ENCODE measurements around the gene PIH1D2. TPM values are rescaled to one million over a fixed set of nuclear protein-coding genes. Genes with fewer than 3 reads are reported as not detected.

PIH1D2 gene
- total and polyA plus RNA-seq, 2 of the 8 experiments (the other 6 are each of a cell fraction or from before 2014, with no cell fraction given), result 0.53 to 0.73 TPM

DNA sequence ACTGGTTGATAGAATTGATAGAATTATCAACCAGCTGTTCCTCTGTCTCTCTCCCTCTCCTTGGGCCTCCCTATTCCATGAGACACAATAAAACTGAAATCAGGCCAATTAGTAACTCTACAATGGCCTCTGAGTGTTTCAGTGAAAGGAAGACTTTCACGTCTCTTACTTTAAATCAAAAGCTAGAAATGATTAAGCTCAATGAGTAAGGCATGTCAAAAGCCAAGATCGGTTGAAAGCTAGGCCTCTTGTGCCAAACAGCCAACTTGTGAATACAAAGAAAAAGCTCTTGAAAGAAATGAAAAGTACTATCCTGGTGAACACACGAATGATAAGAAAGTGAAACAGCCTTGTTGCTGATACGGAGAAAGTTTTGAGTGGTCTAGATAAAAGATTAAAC lies 16.6 kb downstream of the PIH1D2 start:
- H2BK120ac ChIP-seq (replicated peaks; ENCODE audit: low read depth, low read length), result no peak overlapping the region
- no peak overlapping the region for H3K23ac ChIP-seq (ENCODE audit: insufficient read length)
- no peaks in the 10 kb centered on the region for H3K9me3 ChIP-seq (ENCODE audit: insufficient read depth in 2 of 2, low read depth in 1 of 2, low read length in 1 of 2)
- no peaks in the 10 kb centered on the region for H3K27me3 ChIP-seq (replicated peaks in 1 of 4; ENCODE audit: control insufficient read depth in 3 of 4, extremely low read depth in 1 of 4, insufficient read depth in 3 of 4, low read length in 3 of 4)
- H4K91ac ChIP-seq (replicated peaks; ENCODE audit: insufficient read length, low read length), result no peak overlapping the region
- no peak for TF ChIP-seq GTF2F1 (IDR thresholded peaks at IDR 0.05; ENCODE audit: borderline replicate concordance, low read depth, low read length)
- no peak for TF ChIP-seq BRCA1 (IDR thresholded peaks at IDR 0.05; ENCODE audit: low read depth, low read length)
- no peak overlapping the region for H2BK20ac ChIP-seq (ENCODE audit: low read length)
- H3K4ac ChIP-seq (replicated peaks; ENCODE audit: insufficient read length, low read depth, low read length), result no peak overlapping the region
- DNase-seq (ENCODE audit: low read depth in 1 of 2, low spot score in 2 of 2) (no peak), FAIRE-seq (no peak)
- no peak overlapping the region for H2BK15ac ChIP-seq (ENCODE audit: low read length)
- H3K79me1 ChIP-seq (ENCODE audit: low read depth, low read length), result no peaks in the 10 kb centered on the region
- no peak overlapping the region for H2BK12ac ChIP-seq (ENCODE audit: low read depth, low read length)
- H2AK5ac ChIP-seq (ENCODE audit: low read depth, low read length), result no peak overlapping the region
- no peak overlapping the region for H3K56ac ChIP-seq (replicated peaks; ENCODE audit: insufficient read length, low read depth, low read length)
- 77% methylated on average over 4 of the region's 4 CpGs; no CpG with 5 or more reads in 1 of the 2 experiments for WGBS, 2 experiments (ENCODE audit: extremely low coverage in 1 of 2, insufficient coverage in 1 of 2, insufficient read length in 1 of 2, insufficient replicate concordance in 2 of 2, low coverage in 1 of 2, low lambda C conversion rate in 2 of 2, missing lambda C conversion rate in 1 of 2)
- no peak overlapping the region for H3K4me3 ChIP-seq (ENCODE audit: extremely low read depth in 1 of 4, insufficient read depth in 2 of 4, low read depth in 3 of 4, low read length in 4 of 4)
- no peaks in the 10 kb centered on the region for H3K4me1 ChIP-seq (replicated peaks in 1 of 4; ENCODE audit: control insufficient read depth in 3 of 4, insufficient read depth in 4 of 4, low read length in 3 of 4)
- H3K36me3 ChIP-seq (ENCODE audit: control insufficient read depth in 2 of 4, insufficient read depth in 4 of 4, low read length in 3 of 4), result peaks cover 6 to 59% (median 33%) of the 10 kb centered on the region in 4 experiments
- no peak overlapping the region for H3K9ac ChIP-seq (replicated peaks in 1 of 4; ENCODE audit: extremely low read depth in 1 of 4, low read depth in 3 of 4, low read length in 3 of 4)
- H4K20me1 ChIP-seq (replicated peaks in 1 of 2; ENCODE audit: control insufficient read depth in 1 of 2, insufficient read depth in 2 of 2, low read length in 2 of 2), result no peaks in the 10 kb centered on the region
- no peak overlapping the region for H2BK5ac ChIP-seq (ENCODE audit: low read depth, low read length)
- H3K4me2 ChIP-seq (ENCODE audit: insufficient read depth in 1 of 2, low read depth in 2 of 2, low read length in 2 of 2), result no peak overlapping the region
- no peaks in the 10 kb centered on the region for H3K23me2 ChIP-seq (ENCODE audit: low read depth, low read length)
- H2AFZ ChIP-seq (ENCODE audit: low read length), result no peak overlapping the region
- no peak overlapping the region for H3K14ac ChIP-seq (ENCODE audit: insufficient read length)
- H4K5ac ChIP-seq (ENCODE audit: insufficient read length, low read depth, low read length), result no peak overlapping the region
- H3K79me2 ChIP-seq (ENCODE audit: control insufficient read depth in 1 of 2, insufficient read depth in 2 of 2, low read length in 2 of 2), result no peaks in the 10 kb centered on the region
- no peak overlapping the region for H4K8ac ChIP-seq (ENCODE audit: extremely low read depth, insufficient read depth, low read length)
- no peak overlapping the region for H3K27ac ChIP-seq (ENCODE audit: low read depth, low read length)
- H3K18ac ChIP-seq (ENCODE audit: extremely low read depth, low read length), result no peak overlapping the region
- POLR2A ChIA-PET (ENCODE audit: partially characterized antibody), result interaction anchor here (1.0 kb wide), 1 partner anchor 30 kb away, joined by 4 read pairs; the partner anchor contains the start of genes SDHD and TIMM8B
- CTCF ChIA-PET (ENCODE audit: partially characterized antibody), result no interaction called here

Data from H1 (cell line).